NCI-H187 (cell line): Measurements from ENCODE around the gene FGFR4.
A peak's percentile ranks its signal among the peaks of the same experiment; 100 is the strongest.

ENCODE experiments used
- DNase-seq, 2 experiments: peaks; one replicate each; lab custom pipeline; 2025; lab: John Stamatoyannopoulos, UW

FGFR4 gene

DNA sequence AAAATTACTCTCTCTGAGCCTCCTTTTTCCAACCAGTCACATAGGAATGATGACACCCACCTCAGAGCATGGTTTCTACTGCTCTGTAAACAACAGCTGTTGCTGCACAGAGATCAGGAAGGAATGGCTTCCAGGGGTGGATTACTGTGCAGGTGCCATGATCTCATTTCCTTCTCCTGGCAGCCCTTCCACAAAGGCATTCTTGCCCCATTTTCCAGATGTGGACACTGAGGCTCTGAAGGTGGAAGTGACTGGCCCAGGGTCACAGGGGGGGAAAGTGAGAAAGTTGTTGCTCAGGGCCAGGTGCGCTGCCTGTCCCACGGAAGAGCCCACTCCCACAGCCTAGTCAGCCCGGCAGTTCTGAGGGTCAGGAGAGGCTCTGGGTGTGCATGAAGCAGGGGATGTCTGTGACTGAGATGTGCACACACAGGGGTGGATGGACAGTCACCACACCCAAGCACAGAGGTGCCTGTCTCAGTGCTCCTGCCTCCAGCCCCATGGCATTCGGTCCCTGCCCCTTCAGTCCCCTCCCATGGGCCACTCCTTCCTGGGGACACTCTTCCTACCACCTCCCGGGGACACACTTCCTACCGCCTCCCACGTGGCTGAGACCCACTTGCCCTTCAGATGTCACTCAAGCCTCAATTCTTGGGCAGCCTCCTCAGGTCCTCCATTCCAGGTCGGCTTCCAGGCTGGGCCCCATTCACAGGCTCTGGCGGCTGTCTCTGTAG is 17.0 kb downstream of the FGFR4 start:
- DNase-seq = no peak

DNA sequence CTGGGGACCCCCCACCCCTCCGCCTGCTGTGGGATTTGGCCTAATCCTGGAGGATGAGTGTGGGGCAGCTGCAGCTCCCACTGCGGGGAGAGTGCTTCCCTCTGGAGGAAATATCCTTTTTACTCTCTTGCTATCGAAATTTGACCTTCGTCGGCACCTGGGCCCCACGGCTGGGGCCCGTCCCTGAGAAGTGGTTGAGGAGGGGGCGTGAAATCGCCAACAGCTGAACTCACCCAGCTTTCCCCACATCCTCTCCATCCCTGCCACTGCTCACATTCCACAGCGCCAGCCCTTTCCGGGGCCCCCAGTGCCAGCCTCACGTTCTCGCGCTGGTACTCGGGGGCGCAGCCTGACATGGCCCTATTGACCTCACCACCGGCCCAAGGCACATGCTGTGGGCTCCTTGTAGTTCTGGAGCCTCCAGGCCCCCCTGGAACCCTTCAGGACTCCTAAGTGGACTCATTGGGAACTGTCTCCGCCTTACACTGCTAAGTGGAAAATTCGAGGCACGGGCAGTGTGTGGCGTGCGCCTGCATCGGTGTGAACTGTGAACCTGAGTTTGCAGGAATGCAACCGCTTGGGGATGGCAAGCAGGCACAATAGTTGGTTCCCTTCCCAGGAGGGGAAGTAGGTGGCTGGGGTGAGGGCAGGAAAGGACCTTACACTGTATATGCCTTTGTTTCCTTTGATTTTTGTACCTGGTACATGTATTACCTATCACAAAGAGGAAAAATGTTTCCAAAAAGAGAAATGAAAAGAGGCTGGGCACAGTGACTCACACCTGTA is 19.2 kb downstream of the FGFR4 start:
- no peak for DNase-seq

DNA sequence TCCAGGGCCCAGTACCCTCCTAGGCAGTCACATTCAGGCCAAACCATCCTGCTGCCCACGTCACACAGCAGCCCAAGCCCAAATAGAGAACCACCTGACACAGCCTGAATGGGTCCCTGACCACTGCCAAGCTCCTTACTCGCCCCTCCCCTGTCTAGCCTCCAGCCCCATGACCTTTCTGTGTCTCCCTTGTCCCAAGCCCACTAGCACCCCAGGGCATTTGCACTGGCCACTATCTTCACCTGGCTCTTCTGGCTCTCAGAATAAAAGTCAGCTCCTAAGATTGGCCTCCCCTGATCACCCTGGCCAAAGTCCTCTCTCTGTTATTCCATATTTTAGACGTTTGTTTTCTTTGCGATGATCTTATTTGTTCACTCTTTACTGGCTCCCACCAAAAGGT is 20.4 kb downstream of the FGFR4 start:
- no peak for DNase-seq

- no peak for DNase-seq
Measured at GRCh38 chr5:177109810-177110209, 23.1 kb downstream of the FGFR4 start.

DNA sequence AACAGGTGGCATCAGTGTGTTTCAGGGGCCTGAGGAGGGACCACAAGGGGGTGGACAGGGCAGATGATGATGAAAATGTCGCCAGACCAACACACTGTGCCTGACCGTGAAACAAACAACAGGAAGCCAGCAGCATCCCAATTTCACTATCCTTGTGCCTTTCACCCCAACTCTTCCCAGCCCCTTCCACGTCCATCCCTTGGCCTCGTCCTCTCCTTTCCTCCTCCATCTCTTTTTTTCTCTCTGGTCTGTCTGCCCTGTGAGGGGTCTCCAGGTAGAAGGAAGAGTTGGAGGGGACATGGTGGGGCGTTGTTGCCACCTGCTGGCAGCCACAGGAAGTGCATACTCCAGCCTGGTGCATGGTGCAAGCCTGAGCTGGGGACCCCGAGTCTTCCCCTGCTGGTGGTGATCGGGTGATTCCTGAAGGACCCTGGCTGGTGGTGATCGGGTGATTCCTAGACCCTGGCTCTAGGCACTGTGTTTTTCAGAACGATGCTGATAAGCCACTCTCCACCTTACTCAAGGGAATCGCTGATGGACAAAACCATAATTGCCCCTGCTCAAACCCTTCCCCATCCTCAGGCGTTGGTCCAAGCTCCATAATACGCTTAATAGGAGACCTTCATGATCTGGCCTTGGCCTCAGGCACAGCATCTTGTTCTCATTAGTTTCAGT is 25.1 kb downstream of the FGFR4 start:
- DNase-seq = no peak

- DNase-seq = no peak
Measured at GRCh38 chr5:177112589-177113220, 26.0 kb downstream of the FGFR4 start.

- peak; percentile 5 to 17 for DNase-seq
Measured at GRCh38 chr5:177113566-177114424, 27.1 kb downstream of the FGFR4 start.

- no peak for DNase-seq
Measured at GRCh38 chr5:177116631-177117373, 30.1 kb downstream of the FGFR4 start.

GRCh38 chr5:177117441-177118045 is 30.8 kb downstream of the FGFR4 start:
- DNase-seq = no peak

DNA sequence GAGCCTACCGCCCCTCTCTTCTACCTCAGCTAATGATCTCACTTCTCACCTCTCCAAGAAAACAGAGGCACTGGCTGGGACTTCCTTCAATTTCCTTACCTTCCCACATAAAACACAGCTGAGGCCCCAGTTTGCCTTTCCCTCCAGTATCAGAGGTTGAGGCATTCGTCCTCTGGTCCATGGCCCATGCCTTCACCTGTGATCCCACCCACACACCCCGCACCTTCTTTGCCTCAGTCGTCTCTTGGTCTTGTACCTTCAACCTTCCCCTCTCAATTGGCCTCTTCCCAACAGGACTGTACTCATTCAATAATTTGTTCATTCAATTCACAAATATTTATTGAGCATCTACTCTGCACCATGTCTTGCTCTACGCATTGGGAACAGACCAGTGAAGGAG is 35.9 kb downstream of the FGFR4 start:
- no peak for DNase-seq

DNA sequence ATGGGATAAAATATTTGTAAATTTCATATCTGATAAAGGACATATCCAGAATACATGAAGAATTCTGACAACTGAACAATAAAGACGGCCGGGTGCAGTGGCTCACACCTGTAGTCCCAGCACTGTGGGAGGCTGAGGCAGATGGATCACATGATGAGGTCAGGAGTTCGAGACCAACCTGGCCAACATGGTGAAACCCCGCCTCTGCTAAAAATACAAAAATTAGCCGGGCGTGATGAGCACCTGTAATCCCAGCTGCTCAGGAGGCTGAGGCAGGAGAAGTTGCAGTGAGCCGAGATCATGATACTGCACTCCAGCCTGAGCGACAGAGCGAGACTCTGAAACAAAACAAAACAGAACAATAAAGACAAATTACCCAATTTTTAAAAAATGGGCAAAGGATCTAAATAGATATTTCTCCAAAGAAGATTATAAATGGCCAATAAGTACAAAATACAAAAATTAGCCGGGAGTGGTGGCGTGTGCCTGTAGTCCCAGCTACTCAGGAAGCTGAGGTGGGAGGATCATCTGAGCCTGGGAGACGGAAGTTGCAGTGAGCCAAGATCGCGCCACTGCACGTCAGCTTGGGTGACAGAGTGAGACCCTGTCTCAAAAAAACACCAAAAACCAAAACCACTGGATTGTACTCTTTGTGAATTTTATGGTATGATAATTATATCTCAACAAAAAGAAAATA is 37.2 kb downstream of the FGFR4 start:
- no peak for DNase-seq

DNA sequence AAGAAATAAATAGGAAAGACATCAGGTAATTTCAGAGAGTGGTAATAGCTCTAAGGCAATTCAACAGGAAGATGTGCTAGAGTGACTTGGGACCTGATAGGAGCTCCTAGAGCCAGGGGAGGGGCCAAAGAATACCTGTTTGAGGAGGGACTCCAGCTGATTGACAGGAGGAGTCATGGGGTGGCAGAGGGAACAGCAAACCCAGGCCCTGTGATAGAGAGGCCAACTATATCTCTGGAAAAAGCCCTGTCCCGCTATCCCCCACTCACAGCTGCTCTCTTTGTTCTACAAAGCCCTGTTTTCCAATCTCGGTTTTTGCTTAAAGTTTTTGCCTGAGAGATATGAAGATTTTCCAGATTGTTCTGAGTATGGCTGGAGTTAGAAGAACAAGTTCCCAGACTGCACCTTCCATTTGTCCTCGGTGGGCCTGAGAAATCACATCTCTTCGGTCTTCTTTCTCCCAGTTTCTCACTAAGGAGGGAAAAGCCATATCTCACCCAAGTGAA is 37.8 kb downstream of the FGFR4 start:
- DNase-seq = no peak

GRCh38 chr5:177126771-177127170 is 40.1 kb downstream of the FGFR4 start:
- no peak for DNase-seq

- DNase-seq = no peak
Measured at GRCh38 chr5:177128551-177128981, 41.9 kb downstream of the FGFR4 start.

GRCh38 chr5:177130211-177131018 is 43.7 kb downstream of the FGFR4 start:
- no peak for DNase-seq

DNA sequence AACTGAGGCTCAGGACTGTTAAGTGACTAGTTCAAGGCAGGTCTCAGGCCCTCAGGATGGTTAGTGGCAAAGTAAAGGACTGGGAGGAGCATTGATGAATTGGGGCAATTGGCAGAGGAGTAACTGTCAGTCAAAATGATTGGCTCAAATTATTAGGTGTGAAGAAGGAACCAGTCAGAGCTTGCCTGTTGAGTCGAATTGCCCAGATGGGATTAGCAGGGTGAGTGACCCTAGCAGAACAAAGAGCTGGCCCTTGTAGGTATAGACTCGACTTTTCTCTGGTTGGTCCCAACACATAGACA is 44.3 kb downstream of the FGFR4 start:
- DNase-seq = no peak

DNA sequence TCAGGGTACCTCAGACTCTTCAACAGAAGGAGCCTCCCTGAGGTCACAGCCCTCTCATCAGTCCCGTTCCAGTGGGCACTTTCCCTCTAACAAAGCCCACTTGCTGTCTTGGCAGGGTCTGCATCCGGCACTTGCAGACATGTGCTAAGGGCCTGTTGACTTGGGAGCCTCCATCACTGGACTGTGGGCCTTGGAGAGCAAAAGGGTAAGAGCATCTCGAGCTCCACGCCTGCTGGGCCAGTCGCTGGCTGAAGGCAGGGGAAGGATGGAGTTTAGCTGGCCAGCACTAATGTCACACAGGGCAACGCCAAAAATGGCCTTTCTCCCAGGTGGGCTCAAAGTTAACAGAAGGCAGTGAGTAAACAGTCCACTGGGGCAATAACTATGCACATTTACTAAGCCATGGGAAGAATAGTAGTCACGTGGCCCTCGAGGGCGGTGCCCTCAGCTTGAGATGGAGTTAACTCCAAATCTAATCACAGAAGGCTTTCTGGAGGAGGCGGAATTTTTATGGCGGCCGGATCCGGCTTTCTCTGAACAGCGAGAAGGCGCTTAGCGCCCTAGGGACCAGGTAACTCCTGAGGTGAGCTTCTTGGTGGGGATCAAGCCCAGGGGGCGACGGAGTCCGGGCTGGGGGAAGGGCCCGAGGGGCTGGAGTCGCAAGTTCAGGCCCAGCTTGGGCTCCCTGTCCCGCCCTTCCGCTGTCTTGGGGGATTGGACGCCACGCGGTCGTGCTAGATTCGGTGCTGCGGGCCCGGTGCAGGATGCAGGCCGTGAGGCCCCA is 44.8 kb downstream of the FGFR4 start:
- no peak for DNase-seq
